ENCODE results near the gene USP33. TPM values are rescaled to one million over a fixed set of nuclear protein-coding genes. Genes with fewer than 3 reads are reported as not detected.

USP33 gene
- total and polyA plus RNA-seq, 2 of the 13 experiments (the other 11 are each of a cell fraction or from before 2014, with no cell fraction given): 32.0 to 49.1 TPM

GRCh38 chr1:77664939-77665516 is 94.6 kb downstream of the USP33 start:
- in situ Hi-C loops (cut with HindIII; ENCODE audit: extremely low pct_ligation_motif_present, low pct_unique_long_range_greater_than_20kb) (no loop called here), intact Hi-C loops (cut with micrococcal nuclease; ENCODE audit: unreplicated experiment) (no loop called here)
- Histone ChIP-seq H3K4me3 (replicated peaks in 1 of 3; ENCODE audit: insufficient read depth in 1 of 3, low read depth in 2 of 3, low read length in 3 of 3) (no peak overlapping the region), H2AFZ (ENCODE audit: low read length) (no peak overlapping the region), H3K27ac (ENCODE audit: extremely low read length, insufficient read depth, low read length) (no peak overlapping the region), H3K9me3 (ENCODE audit: low read length) (no peaks in the 10 kb centered on the region), H3K36me3 (replicated peaks in 1 of 2; ENCODE audit: control insufficient read depth in 1 of 2, insufficient read depth in 2 of 2, low read length in 2 of 2) (no peaks in the 10 kb centered on the region), H3K27me3 (ENCODE audit: control insufficient read depth in 1 of 2, insufficient read depth in 2 of 2, low read length in 2 of 2) (no peaks in the 10 kb centered on the region), H3K4me2 (ENCODE audit: low read depth, low read length) (no peak overlapping the region), H3K4me1 (ENCODE audit: insufficient read depth, low read length) (peaks cover 24% of the 10 kb centered on the region), H3K9ac (ENCODE audit: insufficient read depth, low read depth, low read length) (no peak overlapping the region), H3K79me2 (ENCODE audit: insufficient read depth, low read length) (peaks cover 96% of the 10 kb centered on the region), H4K20me1 (ENCODE audit: insufficient read depth, low read length) (peaks cover 65% of the 10 kb centered on the region)
- FAIRE-seq (no peak), ATAC-seq (no peak), DNase-seq (ENCODE audit: low spot score) (no peak)
- POLR2A ChIA-PET: no interaction called here
- TF ChIP-seq BCL6 (CRISPR knock-in tag; IDR thresholded peaks at IDR 0.05): peak; percentile 27; the same call in 1 of the 2 replicates
- no peak for TF ChIP-seq SETDB1 (CRISPR knock-in tag; IDR thresholded peaks at IDR 0.05; ENCODE audit: borderline replicate concordance)
- no peak for TF ChIP-seq CHCHD3 (CRISPR knock-in tag; IDR thresholded peaks at IDR 0.05)
- TF ChIP-seq SAP130 (CRISPR knock-in tag; IDR thresholded peaks at IDR 0.05; ENCODE audit: low read depth): peak; percentile 18; the same call in 1 of the 2 replicates
- no peak for TF ChIP-seq ZMYM3 (CRISPR knock-in tag; IDR thresholded peaks at IDR 0.05)
- WGBS (ENCODE audit: low lambda C conversion rate): 75% methylated on average over 3 of the region's 3 CpGs
- TSS peak; percentile 5 for BruUV-seq (replicated peaks)
- CTCF ChIA-PET (ENCODE audit: low intra/inter-chr PET ratio, low total read pairs): no interaction called here

DNA sequence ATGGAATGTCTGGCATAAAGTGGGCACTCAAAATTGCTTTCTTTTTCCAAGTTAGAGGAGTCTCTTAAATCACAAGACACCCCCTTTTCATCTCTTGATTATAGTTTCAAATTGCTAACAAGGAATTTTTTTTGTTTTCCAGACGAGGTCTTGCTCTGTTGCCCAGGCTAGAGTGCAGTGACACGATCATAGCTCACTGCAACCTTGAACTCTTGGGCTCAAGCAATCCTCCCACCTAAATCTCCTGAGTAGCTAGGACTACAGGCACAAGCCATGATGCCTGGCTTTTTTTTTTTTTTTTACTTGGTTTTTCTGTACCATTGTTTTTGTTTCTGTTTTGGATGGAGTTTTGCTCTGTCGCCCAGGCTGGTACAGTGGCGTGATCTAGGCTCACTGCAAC is 98.0 kb downstream of the USP33 start:
- no peak overlapping the region for H3K9ac ChIP-seq (ENCODE audit: insufficient read depth, low read depth, low read length)
- peaks cover 40% of the 10 kb centered on the region for H3K4me1 ChIP-seq (ENCODE audit: insufficient read depth, low read length)
- no peak overlapping the region for H3K4me3 ChIP-seq (replicated peaks in 1 of 3; ENCODE audit: insufficient read depth in 1 of 3, low read depth in 2 of 3, low read length in 3 of 3)
- DNase-seq (ENCODE audit: low spot score) (no peak), FAIRE-seq (peak; percentile 28), ATAC-seq (peak; percentile 61)
- H3K79me2 ChIP-seq (ENCODE audit: insufficient read depth, low read length): peaks cover 91% of the 10 kb centered on the region
- ChIA-PET POLR2A (interaction anchor here (1.0 kb wide), 1 partner anchor 21 kb away, joined by 4 read pairs; the partner anchor contains the start of gene ZZZ3), CTCF (ENCODE audit: low intra/inter-chr PET ratio, low total read pairs) (no interaction called here)
- H3K27me3 ChIP-seq (ENCODE audit: control insufficient read depth in 1 of 2, insufficient read depth in 2 of 2, low read length in 2 of 2): no peaks in the 10 kb centered on the region
- TF ChIP-seq, protein P1, sequence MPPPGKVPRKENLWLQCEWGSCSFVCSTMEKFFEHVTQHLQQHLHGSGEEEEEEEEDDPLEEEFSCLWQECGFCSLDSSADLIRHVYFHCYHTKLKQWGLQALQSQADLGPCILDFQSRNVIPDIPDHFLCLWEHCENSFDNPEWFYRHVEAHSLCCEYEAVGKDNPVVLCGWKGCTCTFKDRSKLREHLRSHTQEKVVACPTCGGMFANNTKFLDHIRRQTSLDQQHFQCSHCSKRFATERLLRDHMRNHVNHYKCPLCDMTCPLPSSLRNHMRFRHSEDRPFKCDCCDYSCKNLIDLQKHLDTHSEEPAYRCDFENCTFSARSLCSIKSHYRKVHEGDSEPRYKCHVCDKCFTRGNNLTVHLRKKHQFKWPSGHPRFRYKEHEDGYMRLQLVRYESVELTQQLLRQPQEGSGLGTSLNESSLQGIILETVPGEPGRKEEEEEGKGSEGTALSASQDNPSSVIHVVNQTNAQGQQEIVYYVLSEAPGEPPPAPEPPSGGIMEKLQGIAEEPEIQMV (CRISPR knock-in tag; IDR thresholded peaks at IDR 0.05; ENCODE audit: low read depth): no peak
- TF ChIP-seq ZMYM4 (CRISPR knock-in tag; IDR thresholded peaks at IDR 0.05) (0 out of 2 replicates have a peak, but pooled peaks have one; percentile 14), RARA (CRISPR knock-in tag; IDR thresholded peaks at IDR 0.05) (0 out of 2 replicates have a peak, but pooled peaks have one; percentile 13), FLYWCH1 (CRISPR knock-in tag; IDR thresholded peaks at IDR 0.05) (no peak), ZNF251 (CRISPR knock-in tag; IDR thresholded peaks at IDR 0.05) (no peak), ZMYM3 (CRISPR knock-in tag; IDR thresholded peaks at IDR 0.05) (peak; percentile 59; the same call in 1 of the 2 replicates), ZFP1 (CRISPR knock-in tag; IDR thresholded peaks at IDR 0.05) (no peak), HNF4A (CRISPR knock-in tag; IDR thresholded peaks at IDR 0.05) (peak; percentile 53), MBNL3 (CRISPR knock-in tag; conservative IDR thresholded peaks at IDR 0.05) (no peak), MED13 (CRISPR knock-in tag; IDR thresholded peaks at IDR 0.05) (no peak), ZMYM2 (CRISPR knock-in tag; IDR thresholded peaks at IDR 0.05) (0 out of 2 replicates have a peak, but pooled peaks have one; percentile 39), ZNF121 (CRISPR knock-in tag; IDR thresholded peaks at IDR 0.05) (peak; percentile 95)
- TF ChIP-seq, protein P2, sequence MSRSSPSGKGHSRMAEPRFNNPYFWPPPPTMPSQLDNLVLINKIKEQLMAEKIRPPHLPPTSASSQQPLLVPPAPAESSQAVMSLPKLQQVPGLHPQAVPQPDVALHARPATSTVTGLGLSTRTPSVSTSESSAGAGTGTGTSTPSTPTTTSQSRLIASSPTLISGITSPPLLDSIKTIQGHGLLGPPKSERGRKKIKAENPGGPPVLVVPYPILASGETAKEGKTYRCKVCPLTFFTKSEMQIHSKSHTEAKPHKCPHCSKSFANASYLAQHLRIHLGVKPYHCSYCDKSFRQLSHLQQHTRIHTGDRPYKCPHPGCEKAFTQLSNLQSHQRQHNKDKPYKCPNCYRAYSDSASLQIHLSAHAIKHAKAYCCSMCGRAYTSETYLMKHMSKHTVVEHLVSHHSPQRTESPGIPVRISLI (CRISPR knock-in tag; IDR thresholded peaks at IDR 0.05; ENCODE audit: borderline replicate concordance): peak; percentile 47; the same call in 1 of the 2 replicates
- H2AFZ ChIP-seq (ENCODE audit: low read length): no peak overlapping the region
- peaks cover 57% of the 10 kb centered on the region for H4K20me1 ChIP-seq (ENCODE audit: insufficient read depth, low read length)
- intact Hi-C loops (cut with micrococcal nuclease; ENCODE audit: unreplicated experiment): no loop called here
- no peak overlapping the region for H3K27ac ChIP-seq (ENCODE audit: extremely low read length, insufficient read depth, low read length)
- no peak overlapping the region for H3K4me2 ChIP-seq (ENCODE audit: low read depth, low read length)
- no peaks in the 10 kb centered on the region for H3K9me3 ChIP-seq (ENCODE audit: low read length)
- in situ Hi-C loops (cut with HindIII; ENCODE audit: extremely low pct_ligation_motif_present, low pct_unique_long_range_greater_than_20kb): no loop called here
- no peaks in the 10 kb centered on the region for H3K36me3 ChIP-seq (replicated peaks in 1 of 2; ENCODE audit: control insufficient read depth in 1 of 2, insufficient read depth in 2 of 2, low read length in 2 of 2)
- no TSS peak for BruUV-seq (replicated peaks)
- 64% methylated on average over 4 of the region's 4 CpGs for WGBS (ENCODE audit: low lambda C conversion rate)
